Lung microvascular endothelial cell (primary cell): Measurements from ENCODE around the gene RUNX2. TPM values are rescaled to one million over a fixed set of nuclear protein-coding genes. Genes with fewer than 3 reads are reported as not detected.
"Not testable (repeated sequence)": the region's sequence is repeated elsewhere in the genome, so short reads cannot be mapped to it uniquely, and the experiment has no call there.

ENCODE experiments used
- DNase-seq, 2 donors: peaks; one replicate each; pipeline versions ENCODE4 v3.0.0 to v3.0.0-alpha.2; 2010; ENCODE audit warnings: low read depth in 2 of 2
- total RNA-seq: library from RNA; depleted of rRNA; stranded (reverse); fragments of >200 nt; gene quantifications from 2 replicates; pipeline ENCODE4 v1.2.1, GENCODE V29; 2014

The RUNX2 gene
- not detected in 2 replicates for total RNA-seq

- DNase-seq = peak in 1 of 2 donors; percentile 20
Observed at GRCh38 chr6:45327956-45328522, at the start of gene RUNX2. TSS of gene RUNX2 (plus strand) at chr6:45328330. CDS start at chr6:45328727, 397 bp downstream.

- DNase-seq = no peak
Observed at GRCh38 chr6:45278367-45278766, 49.8 kb upstream of the RUNX2 start.

GRCh38 chr6:45286707-45287106, 41.4 kb upstream of the RUNX2 start:
- not testable (repeated sequence) for DNase-seq

- DNase-seq = no peak
Observed at GRCh38 chr6:45289751-45290514, 38.2 kb upstream of the RUNX2 start.

GRCh38 chr6:45293306-45293705, 34.8 kb upstream of the RUNX2 start:
- no peak for DNase-seq

GRCh38 chr6:45294065-45294701, 33.9 kb upstream of the RUNX2 start:
- DNase-seq = not testable (repeated sequence)

GRCh38 chr6:45297320-45297719, 30.8 kb upstream of the RUNX2 start:
- DNase-seq = no peak

GRCh38 chr6:45299096-45299581, 29.0 kb upstream of the RUNX2 start:
- DNase-seq = no peak

- no peak for DNase-seq
Observed at GRCh38 chr6:45300736-45301135, 27.4 kb upstream of the RUNX2 start.

GRCh38 chr6:45301348-45302142, 26.6 kb upstream of the RUNX2 start:
- no peak for DNase-seq

GRCh38 chr6:45302832-45303231, 25.3 kb upstream of the RUNX2 start:
- no peak for DNase-seq

- no peak for DNase-seq
Observed at GRCh38 chr6:45305546-45305945, 22.6 kb upstream of the RUNX2 start.

GRCh38 chr6:45310118-45310788, 17.9 kb upstream of the RUNX2 start:
- DNase-seq = peak in 1 of 2 donors; percentile 3

- peak in 1 of 2 donors; percentile 28 for DNase-seq
Observed at GRCh38 chr6:45314146-45314545, 14.0 kb upstream of the RUNX2 start.

- no peak for DNase-seq
Observed at GRCh38 chr6:45320349-45320748, 7.8 kb upstream of the RUNX2 start.

GRCh38 chr6:45323656-45324224, 4.4 kb upstream of the RUNX2 start:
- peak in 1 of 2 donors; percentile 3 for DNase-seq

- DNase-seq = no peak
Observed at GRCh38 chr6:45326698-45327417, 1.3 kb upstream of the RUNX2 start.

GRCh38 chr6:45328523-45328922, 393 bp downstream of the RUNX2 start:
- DNase-seq = no peak

- no peak for DNase-seq
Observed at GRCh38 chr6:45344900-45345299, 16.8 kb downstream of the RUNX2 start.

- no peak for DNase-seq
Observed at GRCh38 chr6:45350186-45350710, 22.1 kb downstream of the RUNX2 start.
